ENCODE measurements around the gene SYCP2.

SYCP2 gene

DNA sequence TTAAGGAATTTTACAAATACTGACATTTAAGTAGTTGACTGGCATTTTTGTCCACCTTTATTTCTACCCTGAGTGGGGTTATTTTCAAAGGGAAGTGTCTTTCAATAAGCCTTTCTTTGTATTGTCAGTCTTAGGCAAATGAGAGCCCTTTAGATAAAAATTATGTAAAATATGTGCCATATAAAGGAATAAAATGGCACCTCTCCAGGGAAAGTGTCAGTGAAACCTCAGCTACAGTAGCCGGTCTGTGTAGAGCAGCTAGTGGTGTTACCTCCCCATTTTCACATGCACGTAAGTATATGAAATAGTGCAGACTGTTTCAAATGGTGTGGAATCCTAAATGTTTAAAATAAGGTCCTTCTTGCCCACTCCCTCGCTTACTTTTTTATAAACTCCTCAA is 11.7 kb upstream of the SYCP2 start:
- DNase-seq (ENCODE audit: low spot score), result no peak
- in situ Hi-C loops (cut with MboI; ENCODE audit: low pct_unique_long_range_greater_than_20kb, low sequenced_read_pairs, unreplicated experiment), result no loop called here
- TF ChIP-seq, protein P1, sequence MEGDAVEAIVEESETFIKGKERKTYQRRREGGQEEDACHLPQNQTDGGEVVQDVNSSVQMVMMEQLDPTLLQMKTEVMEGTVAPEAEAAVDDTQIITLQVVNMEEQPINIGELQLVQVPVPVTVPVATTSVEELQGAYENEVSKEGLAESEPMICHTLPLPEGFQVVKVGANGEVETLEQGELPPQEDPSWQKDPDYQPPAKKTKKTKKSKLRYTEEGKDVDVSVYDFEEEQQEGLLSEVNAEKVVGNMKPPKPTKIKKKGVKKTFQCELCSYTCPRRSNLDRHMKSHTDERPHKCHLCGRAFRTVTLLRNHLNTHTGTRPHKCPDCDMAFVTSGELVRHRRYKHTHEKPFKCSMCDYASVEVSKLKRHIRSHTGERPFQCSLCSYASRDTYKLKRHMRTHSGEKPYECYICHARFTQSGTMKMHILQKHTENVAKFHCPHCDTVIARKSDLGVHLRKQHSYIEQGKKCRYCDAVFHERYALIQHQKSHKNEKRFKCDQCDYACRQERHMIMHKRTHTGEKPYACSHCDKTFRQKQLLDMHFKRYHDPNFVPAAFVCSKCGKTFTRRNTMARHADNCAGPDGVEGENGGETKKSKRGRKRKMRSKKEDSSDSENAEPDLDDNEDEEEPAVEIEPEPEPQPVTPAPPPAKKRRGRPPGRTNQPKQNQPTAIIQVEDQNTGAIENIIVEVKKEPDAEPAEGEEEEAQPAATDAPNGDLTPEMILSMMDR (IDR thresholded peaks at IDR 0.05; ENCODE audit: extremely low read depth, insufficient read depth, missing control alignments), result no peak

DNA sequence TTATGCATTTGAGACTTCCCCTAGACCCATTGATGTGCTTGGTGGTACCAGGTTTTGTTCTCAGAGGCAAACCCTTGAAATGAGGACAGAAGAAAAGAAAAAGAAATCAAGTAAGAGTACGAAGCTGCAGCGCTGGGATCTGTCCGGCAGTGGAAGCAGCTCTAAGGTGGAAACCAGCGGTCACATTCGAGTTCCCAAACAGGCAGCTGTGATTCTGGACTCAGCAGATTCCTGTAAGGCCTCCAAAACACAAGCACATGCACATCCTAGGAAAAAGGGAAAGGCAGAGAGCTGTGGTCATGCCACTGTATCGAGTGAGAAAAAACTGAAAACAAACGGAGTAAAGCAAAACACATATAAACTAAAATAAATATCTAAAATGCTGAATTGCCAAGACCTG is 11.3 kb upstream of the SYCP2 start:
- TF ChIP-seq, protein P1 (IDR thresholded peaks at IDR 0.05; ENCODE audit: extremely low read depth, insufficient read depth, missing control alignments), result no peak
- no peak for DNase-seq (ENCODE audit: low spot score)
- in situ Hi-C loops (cut with MboI; ENCODE audit: low pct_unique_long_range_greater_than_20kb, low sequenced_read_pairs, unreplicated experiment), result no loop called here

DNA sequence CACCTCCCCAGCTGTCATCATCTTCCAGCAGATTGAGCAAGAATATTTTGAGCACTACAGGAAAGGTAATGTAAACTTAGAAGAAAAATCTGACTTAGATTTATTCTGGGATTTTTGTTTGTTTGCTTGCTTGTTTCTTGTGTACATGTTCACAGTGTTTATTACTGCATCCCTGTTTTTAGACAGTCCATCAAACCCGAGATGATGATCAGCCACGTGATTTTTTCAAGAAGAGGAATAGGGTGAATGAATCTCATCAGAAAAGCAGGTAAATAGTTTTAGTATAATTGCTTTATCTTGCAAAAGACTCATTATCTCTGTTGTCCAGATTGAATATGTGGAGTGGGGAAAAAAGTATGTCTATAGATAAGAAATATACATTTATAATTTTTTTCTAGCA is 8.8 kb upstream of the SYCP2 start:
- no peak for DNase-seq (ENCODE audit: low spot score)

DNA sequence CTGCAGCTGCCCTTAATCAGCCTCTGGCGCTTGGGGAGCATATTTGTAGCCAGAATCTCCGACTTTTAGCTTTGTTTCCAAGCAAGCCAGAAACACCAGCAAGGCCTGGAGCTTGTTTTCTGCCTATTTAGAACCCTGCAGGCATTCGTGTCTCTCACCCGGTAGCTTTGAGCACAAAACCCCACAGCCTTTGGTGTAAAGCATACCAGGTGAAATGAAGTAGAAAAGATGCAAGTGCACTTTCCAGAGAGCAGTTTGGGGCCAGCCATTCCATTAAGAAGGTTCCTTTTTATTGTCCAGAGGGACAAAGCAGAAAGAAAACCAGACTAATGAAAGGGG is 7.5 kb upstream of the SYCP2 start:
- TF ChIP-seq, protein P1 (IDR thresholded peaks at IDR 0.05; ENCODE audit: extremely low read depth, insufficient read depth, missing control alignments), result no peak
- in situ Hi-C loops (cut with MboI; ENCODE audit: low pct_unique_long_range_greater_than_20kb, low sequenced_read_pairs, unreplicated experiment), result no loop called here

More for the DNA sequence above, 8.8 kb upstream of the SYCP2 start:
- in situ Hi-C loops (cut with MboI; ENCODE audit: low pct_unique_long_range_greater_than_20kb, low sequenced_read_pairs, unreplicated experiment), result no loop called here
- TF ChIP-seq, protein P1 (IDR thresholded peaks at IDR 0.05; ENCODE audit: extremely low read depth, insufficient read depth, missing control alignments), result no peak

DNA sequence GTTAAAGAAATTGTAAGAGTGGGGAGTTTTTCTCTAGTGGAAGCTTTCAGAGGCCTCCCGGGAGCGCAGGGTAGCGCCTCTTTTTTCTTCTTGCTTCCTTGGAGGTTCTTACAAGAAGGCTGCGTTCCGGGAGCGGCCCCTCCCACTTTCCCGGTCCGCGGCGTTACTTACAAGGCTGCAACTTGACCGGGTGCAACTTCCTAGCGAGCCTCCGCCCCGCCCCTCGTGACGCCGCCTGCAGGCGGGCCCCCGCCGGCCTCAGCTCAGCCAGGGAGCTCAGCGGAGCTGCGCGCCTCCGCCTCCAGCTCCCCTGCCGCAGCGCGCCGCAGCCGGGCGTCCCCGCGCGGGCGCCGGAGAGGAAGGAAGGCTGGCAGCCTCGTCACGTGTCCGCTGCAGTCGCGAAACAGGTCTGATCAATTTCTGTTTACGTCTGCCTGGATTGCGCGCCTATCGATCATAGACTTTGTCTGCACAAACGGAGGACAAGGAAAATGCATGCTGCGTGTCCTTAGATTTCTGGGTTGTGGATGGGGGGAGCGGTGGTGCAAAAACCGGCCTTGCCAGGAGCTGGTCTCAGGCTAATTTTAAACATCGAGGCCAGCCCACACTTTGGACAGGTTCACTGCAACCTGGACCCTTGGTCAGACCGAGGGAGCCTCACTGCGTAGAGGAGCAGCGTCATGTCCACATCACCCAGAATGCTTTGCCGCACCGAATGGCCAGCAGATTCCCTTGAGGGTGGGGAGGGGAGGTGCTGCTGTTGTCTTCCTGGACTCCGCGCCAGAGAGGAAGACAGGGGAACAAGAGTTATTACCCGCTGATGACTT is 6.9 kb upstream of the SYCP2 start, which contains the start of the genes FAM217B and PPP1R3D:
Gene FAM217B (plus strand): TSS at position 261 of the 827 bp plus-strand sequence. CDS start 3,555 bp downstream, outside the sequence.
Gene PPP1R3D (minus strand): TSS at position 177 of the 827 bp plus-strand sequence. CDS start 374 bp downstream, outside the sequence.
- in situ Hi-C loops (cut with MboI; ENCODE audit: low pct_unique_long_range_greater_than_20kb, low sequenced_read_pairs, unreplicated experiment), result no loop called here
- TF ChIP-seq, protein P1 (IDR thresholded peaks at IDR 0.05; ENCODE audit: extremely low read depth, insufficient read depth, missing control alignments), result no peak
- peak; percentile 98 for DNase-seq (ENCODE audit: low spot score)

More for the DNA sequence above, 7.5 kb upstream of the SYCP2 start:
- DNase-seq (ENCODE audit: low spot score), result no peak

DNA sequence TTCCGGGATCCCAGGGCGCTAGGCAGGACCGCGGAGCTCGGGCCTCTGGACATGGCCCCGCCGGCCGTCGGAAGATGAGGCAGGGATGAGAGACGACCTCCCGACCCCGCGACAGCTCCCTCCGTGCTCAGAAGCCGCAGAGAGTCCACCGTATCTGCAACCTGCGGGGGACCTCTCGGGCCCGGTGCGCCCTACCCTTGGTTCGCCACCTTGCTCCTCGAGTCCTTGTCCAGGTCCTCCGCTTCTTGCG is 6.4 kb upstream of the SYCP2 start:
- in situ Hi-C loops (cut with MboI; ENCODE audit: low pct_unique_long_range_greater_than_20kb, low sequenced_read_pairs, unreplicated experiment), result no loop called here
- no peak for DNase-seq (ENCODE audit: low spot score)
- TF ChIP-seq, protein P1 (IDR thresholded peaks at IDR 0.05; ENCODE audit: extremely low read depth, insufficient read depth, missing control alignments), result no peak
